ENCODE results near the gene CLEC4G. TPM values are rescaled to one million over a fixed set of nuclear protein-coding genes. Genes with fewer than 3 reads are reported as not detected.

CLEC4G gene
- total RNA-seq, 4 donors from 2014 or later: 0.59 to 16.5 (median 1.7) TPM; not detected in 1

DNA sequence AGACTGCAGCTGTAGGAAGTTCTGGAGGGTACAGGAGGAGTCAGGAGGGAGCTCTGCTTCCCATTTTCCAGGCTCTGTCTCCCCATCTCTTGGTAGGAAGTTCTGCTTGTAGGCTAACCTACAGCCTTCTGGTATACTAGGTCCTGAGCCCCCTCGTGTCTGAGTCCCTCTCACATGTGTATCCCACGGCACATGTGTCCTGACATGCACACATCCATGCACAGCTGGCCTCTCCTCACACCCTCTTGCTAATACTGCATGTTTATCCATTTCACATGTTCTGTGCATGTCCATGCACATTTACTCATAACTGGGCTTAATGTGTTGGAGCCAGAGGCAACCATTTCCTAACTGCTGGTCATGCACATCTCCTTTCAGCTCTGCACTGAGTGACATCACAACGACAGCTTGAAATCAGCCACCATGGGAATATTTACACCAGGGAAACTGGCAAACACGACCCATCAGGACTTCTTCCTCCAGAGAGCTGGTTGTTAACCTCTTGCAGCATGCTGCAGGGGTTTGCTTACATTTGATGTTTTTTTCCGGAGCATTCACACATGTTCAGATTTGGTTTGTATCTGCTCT is 12.4 kb upstream of the CLEC4G start:
- TF ChIP-seq EP300 (IDR thresholded peaks at IDR 0.05): no peak
- no peak for TF ChIP-seq POLR2A (IDR thresholded peaks at IDR 0.05)
- TF ChIP-seq, protein P1, sequence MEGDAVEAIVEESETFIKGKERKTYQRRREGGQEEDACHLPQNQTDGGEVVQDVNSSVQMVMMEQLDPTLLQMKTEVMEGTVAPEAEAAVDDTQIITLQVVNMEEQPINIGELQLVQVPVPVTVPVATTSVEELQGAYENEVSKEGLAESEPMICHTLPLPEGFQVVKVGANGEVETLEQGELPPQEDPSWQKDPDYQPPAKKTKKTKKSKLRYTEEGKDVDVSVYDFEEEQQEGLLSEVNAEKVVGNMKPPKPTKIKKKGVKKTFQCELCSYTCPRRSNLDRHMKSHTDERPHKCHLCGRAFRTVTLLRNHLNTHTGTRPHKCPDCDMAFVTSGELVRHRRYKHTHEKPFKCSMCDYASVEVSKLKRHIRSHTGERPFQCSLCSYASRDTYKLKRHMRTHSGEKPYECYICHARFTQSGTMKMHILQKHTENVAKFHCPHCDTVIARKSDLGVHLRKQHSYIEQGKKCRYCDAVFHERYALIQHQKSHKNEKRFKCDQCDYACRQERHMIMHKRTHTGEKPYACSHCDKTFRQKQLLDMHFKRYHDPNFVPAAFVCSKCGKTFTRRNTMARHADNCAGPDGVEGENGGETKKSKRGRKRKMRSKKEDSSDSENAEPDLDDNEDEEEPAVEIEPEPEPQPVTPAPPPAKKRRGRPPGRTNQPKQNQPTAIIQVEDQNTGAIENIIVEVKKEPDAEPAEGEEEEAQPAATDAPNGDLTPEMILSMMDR (IDR thresholded peaks at IDR 0.05): no peak
- no peaks in the 10 kb centered on the region for H3K36me3 ChIP-seq
- H3K27ac ChIP-seq: no peak overlapping the region
- no peak overlapping the region for H3K4me3 ChIP-seq
- 68 to 71% methylated on average over 5 of the region's 5 CpGs for WGBS, 2 donors
- H3K9me3 ChIP-seq: no peaks in the 10 kb centered on the region
- H3K27me3 ChIP-seq: no peaks in the 10 kb centered on the region
- H3K4me1 ChIP-seq: no peaks in the 10 kb centered on the region
- no peak for DNase-seq (ENCODE audit: low spot score in 2 of 2)

DNA sequence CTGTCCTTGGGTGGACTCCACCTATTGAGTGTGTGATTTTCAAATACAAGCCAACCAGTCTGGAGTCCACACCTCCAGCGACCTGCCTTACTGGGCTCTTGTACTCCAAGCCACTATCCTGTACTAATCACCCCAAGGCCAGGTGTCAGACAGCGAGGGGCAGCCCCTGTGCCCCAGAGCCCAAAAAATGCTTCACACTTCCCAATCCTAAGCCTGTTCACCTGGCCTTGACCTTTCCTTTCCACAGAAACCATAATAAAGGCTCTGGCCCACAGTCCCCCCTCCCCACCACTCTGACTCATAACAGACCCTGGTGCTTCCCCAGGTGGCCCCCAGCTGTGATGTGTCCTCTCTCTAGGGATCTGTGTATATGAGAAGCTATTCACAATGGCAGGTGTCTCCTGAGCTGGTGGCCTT is 11.5 kb upstream of the CLEC4G start:
- H3K4me1 ChIP-seq: no peaks in the 10 kb centered on the region
- H3K9me3 ChIP-seq: no peaks in the 10 kb centered on the region
- H3K27me3 ChIP-seq: no peaks in the 10 kb centered on the region
- no peak for DNase-seq (ENCODE audit: low spot score in 2 of 2)
- TF ChIP-seq, protein P1 (IDR thresholded peaks at IDR 0.05): no peak
- TF ChIP-seq EP300 (IDR thresholded peaks at IDR 0.05): no peak
- TF ChIP-seq POLR2A (IDR thresholded peaks at IDR 0.05): no peak
- H3K4me3 ChIP-seq: no peak overlapping the region
- H3K27ac ChIP-seq: no peak overlapping the region
- WGBS, 2 donors: 76 to 82% methylated on average over 2 of the region's 2 CpGs
- no peaks in the 10 kb centered on the region for H3K36me3 ChIP-seq

GRCh38 chr19:7742991-7743390 is 11.1 kb upstream of the CLEC4G start:
- 71 to 77% methylated on average over 11 of the region's 11 CpGs for WGBS, 2 donors
- no peaks in the 10 kb centered on the region for H3K27me3 ChIP-seq

DNA sequence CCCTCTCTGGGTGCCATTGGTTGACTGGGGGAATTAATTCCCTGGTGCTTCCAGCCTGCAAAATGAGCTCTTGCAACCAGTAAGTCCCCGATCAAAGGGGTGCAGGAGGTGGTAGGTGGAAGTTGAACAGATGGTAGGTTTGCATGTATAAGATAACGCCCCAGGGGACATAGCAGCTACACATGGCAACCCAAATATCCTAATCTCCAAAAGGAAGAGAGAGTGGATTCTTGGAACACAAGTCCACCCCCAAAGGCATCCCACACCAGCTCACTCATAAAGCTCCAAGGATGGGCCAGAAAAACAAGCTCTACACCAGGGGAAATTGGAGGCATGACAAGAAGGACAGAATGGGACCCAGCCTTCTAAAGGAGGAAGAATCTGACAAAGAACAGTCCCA is 10.7 kb upstream of the CLEC4G start:
- Histone ChIP-seq H3K27me3 (no peaks in the 10 kb centered on the region), H3K4me1 (no peaks in the 10 kb centered on the region), H3K4me3 (no peak overlapping the region), H3K9me3 (no peaks in the 10 kb centered on the region), H3K36me3 (no peaks in the 10 kb centered on the region), H3K27ac (no peak overlapping the region)
- no peak for DNase-seq (ENCODE audit: low spot score in 2 of 2)
- WGBS, 2 donors: 69 to 75% methylated on average over 2 of the region's 2 CpGs
- TF ChIP-seq EP300 (IDR thresholded peaks at IDR 0.05): no peak
- TF ChIP-seq POLR2A (IDR thresholded peaks at IDR 0.05): no peak
- TF ChIP-seq, protein P1 (IDR thresholded peaks at IDR 0.05): no peak

More at GRCh38 chr19:7742991-7743390, 11.1 kb upstream of the CLEC4G start:
- Histone ChIP-seq H3K36me3 (no peaks in the 10 kb centered on the region), H3K9me3 (no peaks in the 10 kb centered on the region), H3K4me3 (no peak overlapping the region), H3K27ac (no peak overlapping the region), H3K4me1 (no peaks in the 10 kb centered on the region)
- no peak for TF ChIP-seq POLR2A (IDR thresholded peaks at IDR 0.05)
- no peak for TF ChIP-seq EP300 (IDR thresholded peaks at IDR 0.05)
- DNase-seq (ENCODE audit: low spot score in 2 of 2): no peak

DNA sequence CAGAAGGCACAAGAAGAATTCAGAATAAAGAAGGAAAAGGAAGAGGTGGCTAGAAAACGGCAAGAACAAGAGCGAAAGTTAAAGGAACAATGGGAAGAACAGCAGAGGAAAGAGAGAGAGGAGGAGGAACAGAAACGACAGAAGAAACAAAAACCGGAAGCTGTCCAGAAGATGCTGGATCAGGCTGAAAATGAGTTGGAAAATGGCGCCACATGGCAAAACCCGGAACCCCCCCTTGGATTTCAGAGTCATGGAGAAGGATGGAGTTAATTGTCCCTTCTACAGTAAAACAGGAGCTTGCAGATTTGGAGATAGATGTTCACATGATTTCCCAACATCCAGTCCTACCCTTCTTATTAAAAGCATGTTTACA is 8.8 kb upstream of the CLEC4G start:
- no peaks in the 10 kb centered on the region for H3K4me1 ChIP-seq
- DNase-seq (ENCODE audit: low spot score in 2 of 2): no peak
- H3K27me3 ChIP-seq: no peaks in the 10 kb centered on the region
- H3K9me3 ChIP-seq: no peaks in the 10 kb centered on the region
- H3K27ac ChIP-seq: no peak overlapping the region
- no peak overlapping the region for H3K4me3 ChIP-seq
- WGBS, 2 donors: 76 to 80% methylated on average over 6 of the region's 6 CpGs
- H3K36me3 ChIP-seq: no peaks in the 10 kb centered on the region
- no peak for TF ChIP-seq POLR2A (IDR thresholded peaks at IDR 0.05)
- TF ChIP-seq, protein P1 (IDR thresholded peaks at IDR 0.05): no peak
- TF ChIP-seq EP300 (IDR thresholded peaks at IDR 0.05): no peak

All from tibial nerve (tissue), 4 donors.